Parathyroid adenoma (tissue), 2 donors: ENCODE results near the gene C4orf50.

ENCODE experiments used
- H2AFZ ChIP-seq: fragments of 300-600 bp; sonication (generic); one replicate; pipeline ENCODE4 v1.7.0; 2017; ENCODE audit warnings: antibody characterized with exemption, mild to moderate bottlenecking
- H3K27ac ChIP-seq: fragments of 300-600 bp; sonication (generic); one replicate; pipeline ENCODE4 v1.7.0; 2017
- H3K27me3 ChIP-seq: fragments of 300-600 bp; sonication (generic); one replicate; pipeline ENCODE4 v1.7.0; 2017; ENCODE audit warnings: low read length; ENCODE audit not compliant: control insufficient read depth, insufficient read depth
- H3K36me3 ChIP-seq: fragments of 300-600 bp; sonication (generic); one replicate; pipeline ENCODE4 v1.7.0; 2017; ENCODE audit warnings: low read length; ENCODE audit not compliant: control insufficient read depth, insufficient read depth
- H3K4me1 ChIP-seq: fragments of 300-600 bp; sonication (generic); one replicate; pipeline ENCODE4 v1.7.0; 2017; ENCODE audit warnings: control low read depth
- H3K4me2 ChIP-seq: fragments of 300-600 bp; sonication (generic); one replicate; pipeline ENCODE4 v1.7.0; 2017; ENCODE audit warnings: low read length
- H3K4me3 ChIP-seq: fragments of 300-600 bp; sonication (generic); one replicate; pipeline ENCODE4 v1.7.0; 2017; ENCODE audit warnings: low read depth, low read length
- H3K79me2 ChIP-seq: fragments of 300-600 bp; sonication (generic); one replicate; pipeline ENCODE4 v1.7.0; 2017; ENCODE audit warnings: control low read depth
- H3K9ac ChIP-seq: fragments of 300-600 bp; sonication (generic); one replicate; pipeline ENCODE4 v1.7.0; 2017; ENCODE audit warnings: mild to moderate bottlenecking
- H3K9me3 ChIP-seq: fragments of 300-600 bp; sonication (generic); one replicate; pipeline ENCODE4 v1.7.0; 2017; ENCODE audit warnings: low read length; ENCODE audit not compliant: control insufficient read depth
- CTCF ChIP-seq: fragments of 300-600 bp; sonication (generic); IDR thresholded peaks from one replicate; pipeline ENCODE4 v1.7.0; 2017; ENCODE audit warnings: antibody characterized with exemption, mild to moderate bottlenecking
- donor health status: primary hyperparathyroidism.

The C4orf50 gene

GRCh38 chr4:5852523-5853202, 165.6 kb downstream of the C4orf50 start:
- H3K4me2 ChIP-seq = no peak overlapping the region
- TF ChIP-seq CTCF = no peak

GRCh38 chr4:5851637-5852301, 166.5 kb downstream of the C4orf50 start:
- Histone ChIP-seq H3K4me3 (no peak overlapping the region), H3K9ac (no peak overlapping the region), H3K27ac (no peak overlapping the region), H3K4me1 (no peaks in the 10 kb centered on the region), H2AFZ (no peak overlapping the region), H3K79me2 (no peaks in the 10 kb centered on the region), H3K4me2 (no peak overlapping the region), H3K9me3 (no peaks in the 10 kb centered on the region), H3K36me3 (no peaks in the 10 kb centered on the region), H3K27me3 (no peaks in the 10 kb centered on the region)
- TF ChIP-seq CTCF = no peak

More at GRCh38 chr4:5852523-5853202, 165.6 kb downstream of the C4orf50 start:
- H3K4me1 ChIP-seq = no peaks in the 10 kb centered on the region
- H3K27ac ChIP-seq = no peak overlapping the region
- no peaks in the 10 kb centered on the region for H3K27me3 ChIP-seq
- no peaks in the 10 kb centered on the region for H3K36me3 ChIP-seq
- H3K9ac ChIP-seq = no peak overlapping the region
- no peak overlapping the region for H3K4me3 ChIP-seq
- H2AFZ ChIP-seq = no peak overlapping the region
- H3K9me3 ChIP-seq = no peaks in the 10 kb centered on the region
- no peaks in the 10 kb centered on the region for H3K79me2 ChIP-seq
